DMS79 (cell line): Measurements from ENCODE around the gene ADAMTSL1.

Experiments
- DNase-seq: peaks from one replicate; lab custom pipeline; 2025; lab: John Stamatoyannopoulos, UW

Gene ADAMTSL1

DNA sequence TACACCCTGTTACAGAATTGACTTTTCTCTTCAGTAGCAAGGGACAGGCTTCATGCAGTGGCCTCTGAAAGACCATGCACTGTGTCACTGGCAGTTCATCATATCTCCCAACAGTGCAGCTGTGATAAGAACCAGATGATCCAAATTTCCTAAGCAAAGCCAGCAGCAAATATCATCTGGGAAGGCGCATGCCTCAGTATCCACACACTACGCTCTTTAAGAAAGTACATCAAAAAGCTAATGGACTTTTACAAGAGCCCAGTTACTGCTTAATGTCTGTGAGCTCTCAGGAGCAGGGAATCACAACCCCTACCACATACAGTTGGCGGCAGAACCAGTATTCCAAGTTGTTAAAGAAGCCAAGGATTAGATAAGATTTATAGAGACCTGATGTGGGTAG lies 25.1 kb downstream of the ADAMTSL1 start:
- no peak for DNase-seq

GRCh38 chr9:18499980-18500379 lies 26.0 kb downstream of the ADAMTSL1 start:
- peak; percentile 18 for DNase-seq

GRCh38 chr9:18500451-18500850 lies 26.5 kb downstream of the ADAMTSL1 start:
- no peak for DNase-seq

DNA sequence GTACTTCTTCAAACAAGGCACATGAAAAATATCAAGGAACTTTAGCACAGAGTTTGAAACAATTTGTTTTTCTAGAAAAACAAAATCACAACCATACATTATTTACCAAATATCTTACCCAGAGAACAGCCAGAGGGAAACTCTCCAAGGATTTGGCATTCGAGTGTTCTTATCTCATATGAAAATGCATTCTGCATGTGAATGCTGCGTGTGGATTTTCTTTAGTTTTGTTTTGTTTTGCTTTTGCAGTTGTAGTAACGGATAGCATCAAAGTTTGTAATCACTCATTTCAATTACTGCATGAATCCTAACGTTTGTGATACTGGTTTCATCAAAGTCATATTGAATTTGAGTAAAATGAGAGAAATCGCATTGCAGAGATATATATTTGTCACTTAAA lies 28.0 kb downstream of the ADAMTSL1 start:
- no peak for DNase-seq

- DNase-seq: no peak
Measured at GRCh38 chr9:18502546-18502945, 28.6 kb downstream of the ADAMTSL1 start.

DNA sequence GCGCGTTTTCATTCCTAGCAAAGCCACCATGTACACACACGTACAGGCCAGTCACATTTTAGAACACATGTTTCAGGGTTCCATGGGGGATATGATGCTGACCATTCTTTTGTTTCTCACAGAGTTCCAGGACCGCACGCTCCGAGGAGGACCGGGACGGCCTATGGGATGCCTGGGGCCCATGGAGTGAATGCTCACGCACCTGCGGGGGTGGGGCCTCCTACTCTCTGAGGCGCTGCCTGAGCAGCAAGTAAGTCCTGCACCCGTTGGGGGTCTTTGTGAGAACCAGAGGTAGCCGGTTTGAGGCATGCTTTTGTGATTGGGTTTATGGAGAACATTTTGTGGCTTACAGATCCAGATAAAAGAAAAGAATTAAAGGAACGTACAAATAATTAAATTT lies 30.8 kb downstream of the ADAMTSL1 start:
- DNase-seq: no peak

DNA sequence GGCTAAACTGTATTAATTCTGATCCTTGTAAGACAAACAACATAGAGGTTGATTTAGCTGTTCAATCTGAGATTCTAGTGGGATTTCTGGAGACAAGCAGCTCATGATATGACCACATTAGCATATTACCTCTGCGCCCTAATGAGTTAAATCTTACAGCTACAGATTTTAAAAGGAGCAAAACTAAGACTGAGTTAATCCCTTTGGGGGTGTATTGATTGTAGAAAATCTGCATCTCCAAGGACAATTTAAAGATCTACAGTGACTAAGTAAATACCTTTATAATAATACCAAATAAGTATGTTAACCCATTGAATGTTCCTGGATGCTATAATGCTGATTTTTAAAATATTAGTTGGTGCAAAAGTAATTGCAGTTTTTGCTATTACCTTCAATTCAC lies 33.2 kb downstream of the ADAMTSL1 start:
- DNase-seq: no peak

DNA sequence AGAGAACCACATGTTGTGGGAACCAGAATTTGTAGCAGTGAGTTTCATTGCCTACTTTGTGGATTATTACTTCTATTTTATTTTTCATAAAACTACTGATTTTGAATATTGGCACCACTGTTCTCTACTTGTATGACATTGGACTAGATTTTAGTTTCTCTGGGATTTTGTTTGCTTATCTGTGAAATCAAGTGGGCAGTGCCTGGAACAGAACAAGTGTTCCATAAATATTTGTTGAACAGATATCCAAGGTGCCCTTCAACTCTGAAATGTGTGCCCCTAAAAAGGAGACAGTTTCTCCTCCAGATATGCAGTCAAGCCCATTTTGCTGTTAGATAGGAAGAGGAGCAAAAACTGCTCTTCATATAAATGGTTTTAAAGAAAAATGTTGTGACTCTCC lies 42.6 kb downstream of the ADAMTSL1 start:
- no peak for DNase-seq

DNA sequence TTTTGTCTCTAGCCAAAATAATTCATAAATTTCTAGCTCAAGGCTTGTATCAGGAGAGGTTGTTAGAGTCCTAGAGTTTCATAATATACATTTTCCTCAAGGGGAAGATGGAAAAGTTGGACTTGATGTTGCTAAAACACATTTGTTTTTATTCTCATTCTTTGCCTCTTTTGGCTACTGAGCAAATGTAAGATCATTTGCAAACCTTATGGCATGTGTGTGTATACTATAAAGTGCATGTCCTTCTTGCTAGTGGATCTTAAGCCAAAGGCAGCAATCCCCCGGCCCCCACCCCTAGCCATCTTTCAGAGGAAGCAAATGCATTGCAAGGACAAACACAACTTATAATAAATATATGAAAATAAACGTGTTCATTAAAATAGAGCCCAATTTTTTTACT lies 43.0 kb downstream of the ADAMTSL1 start:
- no peak for DNase-seq

GRCh38 chr9:18520416-18521047 lies 46.6 kb downstream of the ADAMTSL1 start:
- DNase-seq: no peak

- no peak for DNase-seq
Measured at GRCh38 chr9:18526685-18527084, 52.7 kb downstream of the ADAMTSL1 start.

- no peak for DNase-seq
Measured at GRCh38 chr9:18531136-18532065, 57.4 kb downstream of the ADAMTSL1 start.

DNA sequence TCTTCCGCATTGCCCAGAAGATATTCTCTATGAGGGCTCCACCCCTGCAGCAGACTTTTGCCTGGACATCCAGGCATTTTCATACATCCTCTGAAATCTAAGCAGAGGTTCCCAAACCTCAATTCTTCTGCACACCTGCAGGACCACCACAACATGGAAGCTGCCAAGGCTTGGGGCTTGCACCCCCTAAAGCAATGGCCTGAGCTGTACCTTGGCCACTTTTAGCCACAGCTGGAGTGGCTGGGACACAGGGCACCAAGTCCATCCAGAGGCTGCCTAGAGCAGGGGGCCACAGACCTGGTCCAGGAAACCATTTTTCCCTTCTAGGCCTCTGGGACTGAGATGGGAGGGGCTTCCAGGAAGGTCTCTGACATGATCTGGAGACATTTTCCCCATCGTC lies 60.7 kb downstream of the ADAMTSL1 start:
- DNase-seq: no peak

GRCh38 chr9:18536554-18536953 lies 62.6 kb downstream of the ADAMTSL1 start:
- no peak for DNase-seq

DNA sequence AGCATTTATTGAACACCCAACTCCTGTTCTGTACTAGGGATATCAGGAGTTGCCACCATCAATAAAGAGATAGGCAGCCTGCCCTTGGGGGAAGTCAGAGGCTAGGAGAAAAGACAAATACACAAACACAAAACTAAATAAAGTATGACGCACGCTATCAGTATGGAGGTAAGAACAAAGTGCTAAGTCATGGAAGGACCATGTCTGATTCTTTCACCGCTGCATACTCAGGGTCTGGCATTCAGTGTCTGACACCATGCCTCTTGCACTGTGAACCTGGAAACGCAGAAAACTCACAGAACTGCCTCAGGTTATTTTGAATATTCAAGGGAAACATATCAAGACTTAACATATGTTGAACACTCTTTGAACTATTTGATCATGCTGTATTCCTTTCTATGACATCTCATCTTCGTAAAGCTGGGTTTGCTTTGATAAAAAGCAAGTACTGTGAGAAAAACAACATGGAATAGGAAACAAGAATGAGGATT lies 65.3 kb downstream of the ADAMTSL1 start:
- DNase-seq: no peak

- no peak for DNase-seq
Measured at GRCh38 chr9:18542837-18543405, 69.0 kb downstream of the ADAMTSL1 start.

GRCh38 chr9:18543406-18544192 lies 69.6 kb downstream of the ADAMTSL1 start:
- DNase-seq: no peak

DNA sequence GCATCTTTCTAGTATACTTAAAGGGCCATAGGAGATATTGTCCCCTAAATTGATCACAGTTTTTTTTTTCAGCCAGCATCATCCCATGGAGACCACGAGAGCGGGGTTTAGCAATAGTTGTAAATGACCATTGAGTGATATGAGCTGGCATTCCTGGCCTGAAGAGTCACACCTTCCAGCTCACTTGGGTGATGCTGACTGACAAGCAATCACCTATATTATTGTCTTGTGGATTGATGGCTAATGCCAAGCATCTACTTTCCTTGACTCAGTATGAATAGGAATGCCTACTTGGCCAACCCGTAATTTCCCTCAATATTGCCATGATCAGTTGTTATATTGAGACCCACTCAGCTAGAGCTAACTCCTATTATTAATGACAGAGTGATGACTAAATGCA lies 70.5 kb downstream of the ADAMTSL1 start:
- no peak for DNase-seq

GRCh38 chr9:18545636-18546360 lies 71.8 kb downstream of the ADAMTSL1 start:
- DNase-seq: no peak

- no peak for DNase-seq
Measured at GRCh38 chr9:18548456-18548855, 74.5 kb downstream of the ADAMTSL1 start.

DNA sequence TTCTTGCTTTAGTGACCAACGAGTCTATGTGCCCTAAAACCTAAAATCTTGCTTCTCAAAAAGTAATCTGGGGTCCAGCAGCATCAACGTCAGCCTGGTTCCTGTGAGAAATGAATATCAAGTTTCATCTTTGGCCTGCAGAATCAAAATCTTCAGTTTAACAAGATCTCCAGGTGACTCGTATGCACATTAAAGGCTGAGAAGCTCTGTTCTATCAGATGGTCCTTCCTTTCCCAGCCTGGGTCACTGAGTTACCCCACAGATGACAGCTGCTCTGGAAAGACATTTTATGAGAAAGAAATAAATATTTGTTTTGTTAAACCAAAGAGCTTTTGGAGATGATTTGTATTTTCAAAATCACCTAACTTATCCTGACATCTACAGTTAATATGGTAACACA lies 75.8 kb downstream of the ADAMTSL1 start:
- no peak for DNase-seq
